H9 (cell line): ENCODE results near the gene SRPK3. TPM values are rescaled to one million over a fixed set of nuclear protein-coding genes. Genes with fewer than 3 reads are reported as not detected.

ENCODE experiments used
- DNase-seq: peaks from one replicate; pipeline ENCODE4 v3.0.0-alpha.2; 2017
- H2AFZ ChIP-seq: one replicate; pipeline ENCODE4 v1.6.1; 2013; ENCODE audit warnings: mild to moderate bottlenecking, low read length, control low read depth, moderate library complexity
- H2AK5ac ChIP-seq: 2 replicates; pipeline ENCODE4 v1.6.1; 2013; ENCODE audit warnings: low read length, control low read depth, mixed read lengths; ENCODE audit not compliant: insufficient read length
- H2BK120ac ChIP-seq: one replicate; pipeline ENCODE4 v1.6.1; 2013; ENCODE audit warnings: low read depth, mild to moderate bottlenecking, low read length, control low read depth, inconsistent platforms; ENCODE audit not compliant: poor library complexity, severe bottlenecking
- H2BK12ac ChIP-seq: 2 replicates; pipeline ENCODE4 v1.6.1; 2013; ENCODE audit warnings: low read length, control low read depth, mixed read lengths, low read depth; ENCODE audit not compliant: insufficient read length
- H2BK15ac ChIP-seq: 2 replicates; pipeline ENCODE4 v1.6.1; 2013; ENCODE audit warnings: low read depth, low read length, control low read depth
- H2BK20ac ChIP-seq: one replicate; pipeline ENCODE4 v1.6.1; 2013; ENCODE audit warnings: low read depth, mild to moderate bottlenecking, low read length, control low read depth, inconsistent platforms; ENCODE audit not compliant: poor library complexity, severe bottlenecking
- H2BK5ac ChIP-seq: 2 replicates; pipeline ENCODE4 v1.6.1; 2013; ENCODE audit warnings: low read length, control low read depth, mixed read lengths; ENCODE audit not compliant: insufficient read length
- H3K14ac ChIP-seq: 2 replicates; pipeline ENCODE4 v1.6.1; 2013; ENCODE audit warnings: low read length, control low read depth; ENCODE audit not compliant: insufficient read depth
- H3K18ac ChIP-seq: 2 replicates; pipeline ENCODE4 v1.6.1; 2013; ENCODE audit warnings: low read depth, mild to moderate bottlenecking, mixed read lengths, low read length, control low read depth; ENCODE audit not compliant: insufficient read length
- H3K23ac ChIP-seq: 2 replicates; pipeline ENCODE4 v1.6.1; 2013; ENCODE audit warnings: low read length, control low read depth, mixed read lengths, low read depth; ENCODE audit not compliant: insufficient read length
- H3K23me2 ChIP-seq: 2 replicates; pipeline ENCODE4 v1.6.1; 2013; ENCODE audit warnings: low read depth, mild to moderate bottlenecking, mixed read lengths, low read length, control low read depth; ENCODE audit not compliant: insufficient read length, poor library complexity, severe bottlenecking
- H3K27ac ChIP-seq: 2 replicates; pipeline ENCODE4 v1.5.1; 2013; ENCODE audit warnings: low read length, control low read depth, mixed read lengths, low read depth; ENCODE audit not compliant: insufficient read length
- H3K27me3 ChIP-seq: 2 replicates; pipeline ENCODE4 v1.6.1; 2013; ENCODE audit warnings: low read length, control low read depth, inconsistent platforms; ENCODE audit not compliant: insufficient read depth
- H3K4ac ChIP-seq: 2 replicates; pipeline ENCODE4 v1.6.1; 2013; ENCODE audit warnings: low read depth, mild to moderate bottlenecking, control low read depth, inconsistent platforms, low read length, moderate library complexity
- H3K4me1 ChIP-seq: 2 replicates; pipeline ENCODE4 v1.6.1; 2013; ENCODE audit warnings: low read length, control low read depth, inconsistent platforms; ENCODE audit not compliant: insufficient read depth
- H3K4me2 ChIP-seq: 2 replicates; pipeline ENCODE4 v1.6.1; 2013; ENCODE audit warnings: low read length, control low read depth, mixed read lengths; ENCODE audit not compliant: insufficient read length, insufficient read depth
- H3K56ac ChIP-seq: 2 replicates; pipeline ENCODE4 v1.6.1; 2013; ENCODE audit warnings: low read depth, mild to moderate bottlenecking, mixed read lengths, low read length, control low read depth; ENCODE audit not compliant: insufficient read length
- H3K79me1 ChIP-seq: 2 replicates; pipeline ENCODE4 v1.6.1; 2013; ENCODE audit warnings: low read depth, mild to moderate bottlenecking, moderate library complexity, low read length, control low read depth, inconsistent platforms; ENCODE audit not compliant: insufficient read depth, poor library complexity, severe bottlenecking
- H3K79me2 ChIP-seq: 2 replicates; pipeline ENCODE4 v1.6.1; 2013; ENCODE audit warnings: low read length, control low read depth, inconsistent platforms; ENCODE audit not compliant: insufficient read depth
- H3K9ac ChIP-seq: 2 replicates; pipeline ENCODE4 v1.6.1; 2013; ENCODE audit warnings: low read length, control low read depth, mixed read lengths; ENCODE audit not compliant: insufficient read length; ENCODE audit errors: extremely low read depth
- H3K9me3 ChIP-seq: one replicate; pipeline ENCODE4 v1.6.1; 2013; ENCODE audit warnings: low read depth, low read length, inconsistent platforms; ENCODE audit not compliant: control insufficient read depth
- H3T11ph ChIP-seq: one replicate; pipeline ENCODE4 v1.6.1; 2013; ENCODE audit warnings: mild to moderate bottlenecking, low read length, control low read depth, inconsistent platforms
- H4K20me1 ChIP-seq: one replicate; pipeline ENCODE4 v1.6.1; 2013; ENCODE audit not compliant: control insufficient read depth, insufficient read length, insufficient read depth
- H4K5ac ChIP-seq: 2 replicates; pipeline ENCODE4 v1.6.1; 2013; ENCODE audit warnings: low read depth, mild to moderate bottlenecking, mixed read lengths, low read length, control low read depth; ENCODE audit not compliant: insufficient read length
- H4K8ac ChIP-seq: replicated peaks from 2 replicates; pipeline ENCODE4 v1.6.1; 2013; ENCODE audit warnings: low read length, control low read depth, mixed read lengths, low read depth; ENCODE audit not compliant: insufficient read length
- H4K91ac ChIP-seq: 2 replicates; pipeline ENCODE4 v1.6.1; 2013; ENCODE audit warnings: low read depth, mild to moderate bottlenecking, moderate library complexity, mixed read lengths, low read length, control low read depth; ENCODE audit not compliant: insufficient read length
- H3K27ac Mint-ChIP-seq, 3 experiments: 2 replicates in 2 of 3; 3 replicates in 1 of 3; pipeline ENCODE4 v1.8.0; 2020 to 2021; ENCODE audit warnings: mixed read lengths in 3 of 3, mild to moderate bottlenecking in 1 of 3, moderate library complexity in 1 of 3
- H3K27me3 Mint-ChIP-seq: 2 replicates; pipeline ENCODE4 v1.8.0; 2021; ENCODE audit warnings: low read depth, mild to moderate bottlenecking, moderate library complexity, mixed read lengths
- H3K36me3 Mint-ChIP-seq, 3 experiments: 2 replicates in 2 of 3; 3 replicates in 1 of 3; pipeline ENCODE4 v1.8.0; 2020 to 2021; ENCODE audit warnings: low read depth in 3 of 3, mixed read lengths in 3 of 3; ENCODE audit not compliant: insufficient read depth in 1 of 3
- H3K4me1 Mint-ChIP-seq, 2 experiments: 2 replicates each; pipeline ENCODE4 v1.8.0; 2020; ENCODE audit warnings: mixed read lengths in 2 of 2
- H3K4me3 Mint-ChIP-seq, 2 experiments: 2 replicates in 1 of 2; 3 replicates in 1 of 2; pipeline ENCODE4 v1.8.0; 2020 to 2021; ENCODE audit warnings: mild to moderate bottlenecking in 2 of 2, mixed read lengths in 2 of 2, moderate library complexity in 1 of 2
- H3K9me3 Mint-ChIP-seq, 2 experiments: 2 replicates in 1 of 2; 3 replicates in 1 of 2; pipeline ENCODE4 v1.8.0; 2020; ENCODE audit warnings: mild to moderate bottlenecking in 2 of 2, mixed read lengths in 2 of 2, moderate library complexity in 1 of 2
- CTCF ChIP-seq: fragments of 200-600 bp; sonication (generic); conservative IDR thresholded peaks from 3 replicates; pipeline ENCODE4 v1.8.0; 2021; ENCODE audit warnings: antibody characterized with exemption, mild to moderate bottlenecking
- WGBS: extraction: QIAGEN DNeasy Blood & Tissue Kit; methylation state at CpG from one replicate; pipeline ENCODE4 v1.1.7; 2013; ENCODE audit warnings: missing lambda C conversion rate, low lambda C conversion rate, mixed read lengths; ENCODE audit not compliant: insufficient read length; ENCODE audit errors: extremely low coverage; 5-methylcytosine and 5-hydroxymethylcytosine counted together
- total RNA-seq: library from RNA; stranded (reverse); gene quantifications from 2 replicates; pipeline ENCODE4 v1.2.1, GENCODE V29; 2021

SRPK3 gene
- total RNA-seq, 1 experiment from 2014 or later: not detected

DNA sequence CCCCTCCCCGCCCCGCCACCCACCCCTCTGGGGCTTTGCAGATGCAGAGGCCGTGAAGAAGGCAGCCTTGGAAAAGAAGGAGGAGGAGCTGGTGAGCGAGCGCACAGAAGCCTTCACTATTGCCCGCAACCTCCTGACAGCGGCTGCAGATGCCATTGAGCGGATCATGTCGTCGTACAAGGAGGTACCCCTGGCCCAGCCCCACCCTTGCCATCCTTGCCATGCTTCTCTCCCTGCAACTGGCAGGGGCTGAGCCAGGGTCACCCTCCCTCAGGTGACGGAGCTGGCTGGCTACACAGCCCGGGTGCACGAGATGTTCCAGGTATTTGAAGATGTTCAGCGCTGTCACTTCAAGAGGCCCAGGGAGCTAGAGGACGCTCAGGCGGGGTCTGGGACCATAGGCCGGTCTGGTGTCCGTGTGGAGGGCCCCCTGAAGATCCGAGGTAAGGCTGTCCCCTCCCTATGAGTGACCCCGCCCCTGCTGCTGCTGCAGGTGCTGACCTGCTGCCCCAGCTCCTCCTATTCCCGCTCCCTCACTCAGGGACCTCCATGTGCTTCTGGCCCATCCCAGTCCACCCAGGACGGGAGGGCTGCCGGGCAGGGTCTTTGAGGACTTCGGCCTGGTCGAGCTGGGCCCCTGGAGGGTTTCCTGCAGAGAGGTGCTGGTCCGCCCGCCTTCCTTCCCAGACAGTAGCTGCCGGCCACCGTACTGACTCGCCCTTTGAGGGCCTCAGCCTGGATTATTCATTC, 44.6 kb upstream of the SRPK3 start:
- H2BK120ac ChIP-seq: no peak overlapping the region
- no CpG with 5 or more reads among the region's 30 CpGs for WGBS
- H3K14ac ChIP-seq: no peak overlapping the region
- H2BK15ac ChIP-seq: no peak overlapping the region
- Mint-ChIP-seq H3K9me3 (peaks cover 78 to 85% of the 10 kb centered on the region in 2 experiments), H3K4me3 (no peak overlapping the region), H3K27ac (no peak overlapping the region; a peak in 1 of 7 replicates), H3K36me3 (peaks cover 10 to 39% (median 24%) of the 10 kb centered on the region in 3 experiments), H3K27me3 (no peaks in the 10 kb centered on the region; the same call in 1 of the 2 replicates), H3K4me1 (peaks cover 7 to 8% of the 10 kb centered on the region in 2 experiments)
- H3K79me1 ChIP-seq: no peaks in the 10 kb centered on the region
- H2BK5ac ChIP-seq: no peak overlapping the region
- H3K79me2 ChIP-seq: no peaks in the 10 kb centered on the region
- no peak overlapping the region for H4K91ac ChIP-seq
- no peaks in the 10 kb centered on the region for H3K23me2 ChIP-seq
- H3K4me1 ChIP-seq: no peaks in the 10 kb centered on the region
- no peak overlapping the region for H3K9ac ChIP-seq
- no peak overlapping the region for H3K4ac ChIP-seq
- no peak overlapping the region for H2AFZ ChIP-seq
- H3K27ac ChIP-seq: no peak overlapping the region
- peaks cover 31% of the 10 kb centered on the region for H3K9me3 ChIP-seq
- H4K20me1 ChIP-seq: no peaks in the 10 kb centered on the region
- H2AK5ac ChIP-seq: no peak overlapping the region
- no peak overlapping the region for H4K8ac ChIP-seq
- no peak for TF ChIP-seq CTCF
- no peaks in the 10 kb centered on the region for H3K27me3 ChIP-seq
- no peak for DNase-seq
- no peak overlapping the region for H2BK12ac ChIP-seq
- no peak overlapping the region for H3K23ac ChIP-seq
- H4K5ac ChIP-seq: no peak overlapping the region
- H2BK20ac ChIP-seq: no peak overlapping the region
- no peak overlapping the region for H3T11ph ChIP-seq
- H3K4me2 ChIP-seq: no peak overlapping the region
- no peak overlapping the region for H3K56ac ChIP-seq
- no peak overlapping the region for H3K18ac ChIP-seq
